Embryonic facial prominence (tissue), 1 donor: ENCODE measurements around the gene LIFR.

Experiments used
- DNase-seq: peaks from one replicate; pipeline ENCODE4 v3.0.0-alpha.2; 2016; ENCODE audit errors: extremely low spot score

Gene LIFR

GRCh38 chr5:38438757-38439156 is 117.7 kb downstream of the LIFR start:
- DNase-seq, result no peak

- no peak for DNase-seq
Measured at GRCh38 chr5:38434966-38435705, 121.3 kb downstream of the LIFR start.

- no peak for DNase-seq
Measured at GRCh38 chr5:38433160-38433861, 123.1 kb downstream of the LIFR start.

GRCh38 chr5:38431242-38431853 is 125.1 kb downstream of the LIFR start:
- no peak for DNase-seq

- DNase-seq, result no peak
Measured at GRCh38 chr5:38426986-38427950, 129.2 kb downstream of the LIFR start.

- no peak for DNase-seq
Measured at GRCh38 chr5:38426490-38426889, 130.0 kb downstream of the LIFR start.
